ENCODE data around the gene OLIG3. TPM values are rescaled to one million over a fixed set of nuclear protein-coding genes. Genes with fewer than 3 reads are reported as not detected.

Gene OLIG3
- not detected for total RNA-seq

- Histone ChIP-seq H3K27me3 (peaks cover 97 to 100% (median 98%) of the 10 kb centered on the region in 3 donors), H3K4me1 (peaks cover 15 to 23% of the 10 kb centered on the region in 2 donors), H3K36me3 (no peaks in the 10 kb centered on the region), H3K4me3 (peak within 1 kb of the TSS in 3 of 4 donors; percentile 8 to 31 (median 14)), H3K27ac (no peak within 1 kb of the TSS), H3K9me3 (no peaks in the 10 kb centered on the region)
- intact Hi-C loops (cut with DNase I; ENCODE audit: low total_unique reads) (no loop called here), in situ Hi-C loops (cut with MboI; ENCODE audit: low sequenced_read_pairs in 4 of 4) (no loop called here)
- ATAC-seq (no peak), DNase-seq (no peak)
- no peak for TF ChIP-seq POLR2A (IDR thresholded peaks at IDR 0.05)
- TF ChIP-seq, protein P1, sequence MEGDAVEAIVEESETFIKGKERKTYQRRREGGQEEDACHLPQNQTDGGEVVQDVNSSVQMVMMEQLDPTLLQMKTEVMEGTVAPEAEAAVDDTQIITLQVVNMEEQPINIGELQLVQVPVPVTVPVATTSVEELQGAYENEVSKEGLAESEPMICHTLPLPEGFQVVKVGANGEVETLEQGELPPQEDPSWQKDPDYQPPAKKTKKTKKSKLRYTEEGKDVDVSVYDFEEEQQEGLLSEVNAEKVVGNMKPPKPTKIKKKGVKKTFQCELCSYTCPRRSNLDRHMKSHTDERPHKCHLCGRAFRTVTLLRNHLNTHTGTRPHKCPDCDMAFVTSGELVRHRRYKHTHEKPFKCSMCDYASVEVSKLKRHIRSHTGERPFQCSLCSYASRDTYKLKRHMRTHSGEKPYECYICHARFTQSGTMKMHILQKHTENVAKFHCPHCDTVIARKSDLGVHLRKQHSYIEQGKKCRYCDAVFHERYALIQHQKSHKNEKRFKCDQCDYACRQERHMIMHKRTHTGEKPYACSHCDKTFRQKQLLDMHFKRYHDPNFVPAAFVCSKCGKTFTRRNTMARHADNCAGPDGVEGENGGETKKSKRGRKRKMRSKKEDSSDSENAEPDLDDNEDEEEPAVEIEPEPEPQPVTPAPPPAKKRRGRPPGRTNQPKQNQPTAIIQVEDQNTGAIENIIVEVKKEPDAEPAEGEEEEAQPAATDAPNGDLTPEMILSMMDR (IDR thresholded peaks at IDR 0.05 in 4 of 5, conservative IDR thresholded peaks at IDR 0.05 in 1 of 5), result no peak
Measured at GRCh38 chr6:137494281-137494987, at the start of gene OLIG3. TSS of gene OLIG3 (minus strand) at chr6:137494394. CDS start at chr6:137494170, 224 bp downstream.

- no peaks in the 10 kb centered on the region for H3K4me1 ChIP-seq
- no peaks in the 10 kb centered on the region for H3K27me3 ChIP-seq
- DNase-seq, result no peak
Measured at GRCh38 chr6:137543114-137543513, 48.9 kb upstream of the OLIG3 start.

GRCh38 chr6:137542713-137543112 is 48.5 kb upstream of the OLIG3 start:
- TF ChIP-seq, protein P1 (IDR thresholded peaks at IDR 0.05 in 4 of 5, conservative IDR thresholded peaks at IDR 0.05 in 1 of 5), result no peak
- TF ChIP-seq POLR2A (IDR thresholded peaks at IDR 0.05), result no peak
- Histone ChIP-seq H3K9me3 (no peaks in the 10 kb centered on the region), H3K4me3 (no peak overlapping the region), H3K36me3 (no peaks in the 10 kb centered on the region), H3K4me1 (no peaks in the 10 kb centered on the region), H3K27me3 (no peaks in the 10 kb centered on the region), H3K27ac (no peak overlapping the region)
- in situ Hi-C loops (cut with MboI; ENCODE audit: low sequenced_read_pairs in 4 of 4), result no loop called here
- intact Hi-C loops (cut with DNase I; ENCODE audit: low total_unique reads), result no loop called here
- DNase-seq (no peak), ATAC-seq (no peak)

More at GRCh38 chr6:137543114-137543513, 48.9 kb upstream of the OLIG3 start:
- Histone ChIP-seq H3K9me3 (no peaks in the 10 kb centered on the region), H3K27ac (no peak overlapping the region), H3K4me3 (no peak overlapping the region), H3K36me3 (no peaks in the 10 kb centered on the region)
- ATAC-seq, result no peak
- in situ Hi-C loops (cut with MboI; ENCODE audit: low sequenced_read_pairs in 4 of 4) (no loop called here), intact Hi-C loops (cut with DNase I; ENCODE audit: low total_unique reads) (no loop called here)
- TF ChIP-seq, protein P1 (IDR thresholded peaks at IDR 0.05 in 4 of 5, conservative IDR thresholded peaks at IDR 0.05 in 1 of 5), result no peak

GRCh38 chr6:137541534-137542063 is 47.4 kb upstream of the OLIG3 start:
- Histone ChIP-seq H3K36me3 (no peaks in the 10 kb centered on the region), H3K27ac (no peak overlapping the region), H3K27me3 (no peaks in the 10 kb centered on the region), H3K9me3 (no peaks in the 10 kb centered on the region), H3K4me3 (no peak overlapping the region), H3K4me1 (no peaks in the 10 kb centered on the region)
- in situ Hi-C loops (cut with MboI; ENCODE audit: low sequenced_read_pairs in 4 of 4), result no loop called here
- TF ChIP-seq, protein P1 (IDR thresholded peaks at IDR 0.05 in 4 of 5, conservative IDR thresholded peaks at IDR 0.05 in 1 of 5), result no peak
- TF ChIP-seq POLR2A (IDR thresholded peaks at IDR 0.05), result no peak
- intact Hi-C loops (cut with DNase I; ENCODE audit: low total_unique reads), result no loop called here
- DNase-seq (no peak), ATAC-seq (no peak)

Data from gastrocnemius medialis (tissue), 4 donors.